Measurements from ENCODE around the gene GPR160. TPM values are rescaled to one million over a fixed set of nuclear protein-coding genes. Genes with fewer than 3 reads are reported as not detected.

GPR160 gene
- total RNA-seq, 5 donors from 2014 or later (not counting 1 experiment from before 2014, with no cell fraction given), result 4.3 to 8.4 (median 5.9) TPM

GRCh38 chr3:170040418-170040817, 2.6 kb downstream of the GPR160 start:
- POLR2A ChIA-PET, result interaction anchor here in 1 of 2 donors (0.9 kb wide), 1 partner anchor 74 kb away, joined by 3 read pairs; the partner anchor contains the start of gene SEC62
- no peaks in the 10 kb centered on the region for H3K9me3 ChIP-seq
- H3K36me3 ChIP-seq (ENCODE audit: control insufficient read depth in 2 of 2, extremely low read depth in 1 of 2, insufficient read depth in 1 of 2, low read length in 1 of 2), result peaks cover 0 to 3% of the 10 kb centered on the region in 2 donors
- H3K4me1 ChIP-seq (ENCODE audit: control insufficient read depth in 1 of 2, extremely low read depth in 1 of 2, insufficient read depth in 2 of 2, low read length in 2 of 2), result peaks cover 5 to 26% of the 10 kb centered on the region in 2 experiments
- no peaks in the 10 kb centered on the region for H3K9me3 Mint-ChIP-seq
- no peak overlapping the region for H3K4me3 ChIP-seq (ENCODE audit: control insufficient read depth in 1 of 2, extremely low read depth in 1 of 2, low read length in 1 of 2)
- no peak overlapping the region for H3K4me3 Mint-ChIP-seq
- H3K27ac Mint-ChIP-seq, result peak overlapping the region in 1 of 2 donors; percentile 44
- peaks cover 0 to 3% of the 10 kb centered on the region in 2 experiments for H3K27me3 ChIP-seq (replicated peaks in 1 of 2; ENCODE audit: control insufficient read depth in 2 of 2, extremely low read depth in 1 of 2, insufficient read depth in 2 of 2, low read length in 1 of 2)
- WGBS (ENCODE audit: insufficient coverage), result 96% methylated on average over 5 of the region's 8 CpGs
- CTCF ChIA-PET, result interaction anchor here in 1 of 2 donors (1.6 kb wide), 1 partner anchor 12 kb away, joined by 7 read pairs; no protein-coding TSS in a partner anchor
- H3K36me3 Mint-ChIP-seq, result peaks cover 5% of the 10 kb centered on the region
- DNase-seq (no peak), ATAC-seq (replicated peaks in 1 of 4) (no peak)
- peaks cover 16 to 27% (median 24%) of the 10 kb centered on the region in 3 donors for H3K4me1 Mint-ChIP-seq
- H3K27me3 Mint-ChIP-seq, result no peaks in the 10 kb centered on the region
- H3K27ac ChIP-seq (ENCODE audit: low read length), result no peak overlapping the region

GRCh38 chr3:170043506-170043905, 5.7 kb downstream of the GPR160 start:
- Histone ChIP-seq H3K9me3 (no peaks in the 10 kb centered on the region), H3K36me3 (ENCODE audit: control insufficient read depth in 2 of 2, extremely low read depth in 1 of 2, insufficient read depth in 1 of 2, low read length in 1 of 2) (peaks cover 0 to 3% of the 10 kb centered on the region in 2 donors), H3K27me3 (replicated peaks in 1 of 2; ENCODE audit: control insufficient read depth in 2 of 2, extremely low read depth in 1 of 2, insufficient read depth in 2 of 2, low read length in 1 of 2) (no peaks in the 10 kb centered on the region), H3K27ac (ENCODE audit: low read length) (no peak overlapping the region), H3K4me1 (ENCODE audit: control insufficient read depth in 1 of 2, extremely low read depth in 1 of 2, insufficient read depth in 2 of 2, low read length in 2 of 2) (peaks cover 2 to 21% of the 10 kb centered on the region in 2 experiments), H3K4me3 (ENCODE audit: control insufficient read depth in 1 of 2, extremely low read depth in 1 of 2, low read length in 1 of 2) (no peak overlapping the region)
- ChIA-PET CTCF (interaction anchor here (0.6 to 1.0 kb wide), 3 partner anchors 9 to 14 kb away, joined by 3 to 6 read pairs (median 5); no protein-coding TSS in a partner anchor), POLR2A (no interaction called here)
- Mint-ChIP-seq H3K27ac (no peak overlapping the region), H3K4me1 (peaks cover 13 to 26% (median 24%) of the 10 kb centered on the region in 3 donors), H3K4me3 (no peak overlapping the region), H3K9me3 (no peaks in the 10 kb centered on the region), H3K36me3 (peaks cover 5% of the 10 kb centered on the region), H3K27me3 (no peaks in the 10 kb centered on the region)
- DNase-seq (no peak), ATAC-seq (replicated peaks in 1 of 4) (no peak)
- 100% methylated on average over 1 of the region's 7 CpGs for WGBS (ENCODE audit: insufficient coverage)

- H3K4me1 Mint-ChIP-seq, result peaks cover 7 to 23% (median 22%) of the 10 kb centered on the region in 3 donors
- no CpG with 5 or more reads among the region's 8 CpGs for WGBS (ENCODE audit: insufficient coverage)
- H3K9me3 ChIP-seq, result no peaks in the 10 kb centered on the region
- peaks cover 5% of the 10 kb centered on the region for H3K36me3 Mint-ChIP-seq
- H3K27ac ChIP-seq (ENCODE audit: low read length), result no peak overlapping the region
- peaks cover 0 to 3% of the 10 kb centered on the region in 2 donors for H3K36me3 ChIP-seq (ENCODE audit: control insufficient read depth in 2 of 2, extremely low read depth in 1 of 2, insufficient read depth in 1 of 2, low read length in 1 of 2)
- no peaks in the 10 kb centered on the region for H3K27me3 ChIP-seq (replicated peaks in 1 of 2; ENCODE audit: control insufficient read depth in 2 of 2, extremely low read depth in 1 of 2, insufficient read depth in 2 of 2, low read length in 1 of 2)
- no peak for DNase-seq
- H3K4me1 ChIP-seq (ENCODE audit: control insufficient read depth in 1 of 2, extremely low read depth in 1 of 2, insufficient read depth in 2 of 2, low read length in 2 of 2), result peaks cover 2 to 16% of the 10 kb centered on the region in 2 experiments
- POLR2A ChIA-PET, result no interaction called here
- H3K4me3 Mint-ChIP-seq, result no peak overlapping the region
- CTCF ChIA-PET, result interaction anchor here in 1 of 2 donors (0.6 to 1.0 kb wide), 3 partner anchors 10 to 58 kb away, joined by 3 to 6 read pairs (median 5); no protein-coding TSS in a partner anchor
- H3K9me3 Mint-ChIP-seq, result no peaks in the 10 kb centered on the region
- peak overlapping the region in 1 of 2 donors; percentile 69 for H3K27ac Mint-ChIP-seq
- no peak overlapping the region for H3K4me3 ChIP-seq (ENCODE audit: control insufficient read depth in 1 of 2, extremely low read depth in 1 of 2, low read length in 1 of 2)
- no peaks in the 10 kb centered on the region for H3K27me3 Mint-ChIP-seq
- no peak for ATAC-seq (replicated peaks in 1 of 4)
Observed at GRCh38 chr3:170044271-170044670, 6.5 kb downstream of the GPR160 start.

- ATAC-seq (replicated peaks in 1 of 4) (peak in 1 of 4 experiments; percentile 43), DNase-seq (peak in 1 of 35 experiments; percentile 6)
- H3K4me3 ChIP-seq (ENCODE audit: control insufficient read depth in 1 of 2, extremely low read depth in 1 of 2, low read length in 1 of 2), result no peak overlapping the region
- H3K27me3 Mint-ChIP-seq, result no peaks in the 10 kb centered on the region
- peak overlapping the region; percentile 17 to 69 for H3K27ac Mint-ChIP-seq
- peak overlapping the region in 2 of 3 donors; percentile 5 to 42 for H3K4me3 Mint-ChIP-seq
- H3K36me3 Mint-ChIP-seq, result peaks cover 5% of the 10 kb centered on the region
- peaks cover 2 to 16% of the 10 kb centered on the region in 2 experiments for H3K4me1 ChIP-seq (ENCODE audit: control insufficient read depth in 1 of 2, extremely low read depth in 1 of 2, insufficient read depth in 2 of 2, low read length in 2 of 2)
- H3K27me3 ChIP-seq (replicated peaks in 1 of 2; ENCODE audit: control insufficient read depth in 2 of 2, extremely low read depth in 1 of 2, insufficient read depth in 2 of 2, low read length in 1 of 2), result no peaks in the 10 kb centered on the region
- H3K4me1 Mint-ChIP-seq, result peaks cover 7 to 22% (median 21%) of the 10 kb centered on the region in 3 donors
- WGBS (ENCODE audit: insufficient coverage), result 44% methylated on average over 7 of the region's 8 CpGs
- POLR2A ChIA-PET, result no interaction called here
- no peaks in the 10 kb centered on the region for H3K9me3 ChIP-seq
- H3K36me3 ChIP-seq (ENCODE audit: control insufficient read depth in 2 of 2, extremely low read depth in 1 of 2, insufficient read depth in 1 of 2, low read length in 1 of 2), result peaks cover 0 to 3% of the 10 kb centered on the region in 2 donors
- H3K27ac ChIP-seq (ENCODE audit: low read length), result no peak overlapping the region
- CTCF ChIA-PET, result interaction anchor here (0.6 to 0.7 kb wide), 2 partner anchors 58 to 231 kb away, joined by 3 read pairs; no protein-coding TSS in a partner anchor
- H3K9me3 Mint-ChIP-seq, result no peaks in the 10 kb centered on the region
Observed at GRCh38 chr3:170044795-170045244, 7.0 kb downstream of the GPR160 start.

- H3K9me3 ChIP-seq, result no peaks in the 10 kb centered on the region
- H3K27ac Mint-ChIP-seq, result peak overlapping the region in 1 of 2 donors; percentile 41
- no peaks in the 10 kb centered on the region for H3K27me3 Mint-ChIP-seq
- CTCF ChIA-PET, result interaction anchor here in 1 of 2 donors (0.8 kb wide), 1 partner anchor 22 kb away, joined by 3 read pairs; no protein-coding TSS in a partner anchor
- peaks cover 2 to 16% of the 10 kb centered on the region in 2 experiments for H3K4me1 ChIP-seq (ENCODE audit: control insufficient read depth in 1 of 2, extremely low read depth in 1 of 2, insufficient read depth in 2 of 2, low read length in 2 of 2)
- H3K4me3 Mint-ChIP-seq, result no peak overlapping the region
- no peaks in the 10 kb centered on the region for H3K9me3 Mint-ChIP-seq
- H3K36me3 ChIP-seq (ENCODE audit: control insufficient read depth in 2 of 2, extremely low read depth in 1 of 2, insufficient read depth in 1 of 2, low read length in 1 of 2), result peaks cover 0 to 3% of the 10 kb centered on the region in 2 donors
- peaks cover 7 to 21% (median 18%) of the 10 kb centered on the region in 3 donors for H3K4me1 Mint-ChIP-seq
- no peaks in the 10 kb centered on the region for H3K36me3 Mint-ChIP-seq
- H3K4me3 ChIP-seq (ENCODE audit: control insufficient read depth in 1 of 2, extremely low read depth in 1 of 2, low read length in 1 of 2), result no peak overlapping the region
- no peak overlapping the region for H3K27ac ChIP-seq (ENCODE audit: low read length)
- ATAC-seq (replicated peaks in 1 of 4), result no peak
- DNase-seq, result no peak
- POLR2A ChIA-PET, result interaction anchor here in 1 of 2 donors (0.9 kb wide), 1 partner anchor 279 kb away, joined by 3 read pairs; no protein-coding TSS in a partner anchor
- WGBS (ENCODE audit: insufficient coverage), result no CpG with 5 or more reads among the region's 5 CpGs
- H3K27me3 ChIP-seq (replicated peaks in 1 of 2; ENCODE audit: control insufficient read depth in 2 of 2, extremely low read depth in 1 of 2, insufficient read depth in 2 of 2, low read length in 1 of 2), result no peaks in the 10 kb centered on the region
Observed at GRCh38 chr3:170046269-170047132, 8.7 kb downstream of the GPR160 start.

DNA sequence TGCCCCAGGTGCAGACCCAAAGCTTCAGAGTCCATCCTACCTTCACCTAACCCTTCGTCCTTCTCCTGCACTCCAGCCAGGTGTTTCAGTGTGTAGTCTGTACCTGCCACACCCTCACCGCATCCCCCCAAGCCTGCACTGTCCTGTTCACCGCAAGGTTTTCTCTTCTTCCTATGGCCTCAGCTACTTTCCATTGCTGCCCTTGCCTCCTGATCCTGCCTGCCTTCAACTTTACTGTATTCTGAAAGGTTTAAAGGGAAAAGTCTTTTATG, 9.3 kb downstream of the GPR160 start:
- H3K9me3 ChIP-seq, result no peaks in the 10 kb centered on the region
- H3K9me3 Mint-ChIP-seq, result no peaks in the 10 kb centered on the region
- CTCF ChIA-PET, result interaction anchor here in 1 of 2 donors (0.6 kb wide), 1 partner anchor 296 kb away, joined by 5 read pairs; no protein-coding TSS in a partner anchor
- H3K36me3 ChIP-seq (ENCODE audit: control insufficient read depth in 2 of 2, extremely low read depth in 1 of 2, insufficient read depth in 1 of 2, low read length in 1 of 2), result peaks cover 0 to 3% of the 10 kb centered on the region in 2 donors
- H3K4me1 Mint-ChIP-seq, result peaks cover 7 to 21% (median 18%) of the 10 kb centered on the region in 3 donors
- H3K27me3 ChIP-seq (replicated peaks in 1 of 2; ENCODE audit: control insufficient read depth in 2 of 2, extremely low read depth in 1 of 2, insufficient read depth in 2 of 2, low read length in 1 of 2), result no peaks in the 10 kb centered on the region
- H3K27ac Mint-ChIP-seq, result peak overlapping the region in 1 of 2 donors; percentile 39
- H3K27me3 Mint-ChIP-seq, result no peaks in the 10 kb centered on the region
- POLR2A ChIA-PET, result no interaction called here
- ATAC-seq (replicated peaks in 1 of 4) (no peak), DNase-seq (no peak)
- peaks cover 2 to 16% of the 10 kb centered on the region in 2 experiments for H3K4me1 ChIP-seq (ENCODE audit: control insufficient read depth in 1 of 2, extremely low read depth in 1 of 2, insufficient read depth in 2 of 2, low read length in 2 of 2)
- H3K4me3 Mint-ChIP-seq, result no peak overlapping the region
- H3K4me3 ChIP-seq (ENCODE audit: control insufficient read depth in 1 of 2, extremely low read depth in 1 of 2, low read length in 1 of 2), result no peak overlapping the region
- WGBS (ENCODE audit: insufficient coverage), result 86% methylated on average over 1 of the region's 3 CpGs
- H3K27ac ChIP-seq (ENCODE audit: low read length), result no peak overlapping the region
- H3K36me3 Mint-ChIP-seq, result no peaks in the 10 kb centered on the region

Data from T-cell (primary cell).